Head of caudate nucleus (tissue), 42 donors: ENCODE results near the gene BOK.

Experiments used
- DNase-seq, 42 donors: peaks; one replicate each; pipeline versions ENCODE4 v3.0.0 to v3.0.0-alpha.2; 2020 to 2021; ENCODE audit warnings: mixed read lengths in 7 of 42
- intact Hi-C: fragments of 100-400 bp; cut with DNase I; formaldehyde crosslinking; loops from one replicate; pipeline ENCODE4 v1.15.0; 2022

BOK gene

DNA sequence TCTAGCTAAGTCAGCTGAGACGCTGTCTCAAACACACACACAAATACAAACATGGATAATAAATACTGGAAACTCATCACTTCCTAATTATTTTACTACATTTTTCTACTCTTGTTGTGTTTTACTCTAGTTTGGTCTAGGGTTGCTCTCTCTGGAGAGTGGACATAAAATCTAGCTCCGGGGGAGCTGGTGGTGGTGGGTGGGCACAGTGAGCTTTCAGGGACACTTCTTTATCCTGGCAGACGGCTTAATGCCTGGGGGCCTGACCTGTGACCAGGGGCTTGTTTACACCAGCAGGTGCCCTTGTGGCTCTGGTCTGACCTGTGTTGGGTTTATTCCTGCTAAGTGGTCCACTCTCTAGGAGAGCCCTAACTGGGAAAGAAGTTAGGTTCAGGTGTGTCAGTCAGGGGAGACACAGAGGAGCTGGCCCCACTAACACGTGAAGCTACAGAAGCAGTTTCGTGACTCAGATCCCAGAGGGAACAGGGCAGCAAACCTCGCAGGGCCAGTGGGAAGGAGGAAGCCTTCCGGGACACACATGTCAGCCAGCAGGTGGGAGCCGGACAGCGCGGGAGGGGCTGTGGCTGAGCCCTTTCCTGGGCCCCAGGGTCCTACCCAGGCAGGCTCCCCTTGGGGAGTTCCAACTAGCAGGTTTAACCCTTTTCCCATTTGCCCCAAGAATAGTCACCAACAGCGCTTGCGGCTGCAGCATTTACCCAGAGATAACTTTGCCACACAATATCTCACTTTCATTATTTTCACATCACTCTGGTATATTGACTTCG is 22.5 kb upstream of the BOK start:
- DNase-seq = no peak
- intact Hi-C loops = no loop called here

- no peak for DNase-seq
- intact Hi-C loops = no loop called here
These were observed 19.5 kb upstream of the BOK start for GRCh38 chr2:241538838-241539615.

DNA sequence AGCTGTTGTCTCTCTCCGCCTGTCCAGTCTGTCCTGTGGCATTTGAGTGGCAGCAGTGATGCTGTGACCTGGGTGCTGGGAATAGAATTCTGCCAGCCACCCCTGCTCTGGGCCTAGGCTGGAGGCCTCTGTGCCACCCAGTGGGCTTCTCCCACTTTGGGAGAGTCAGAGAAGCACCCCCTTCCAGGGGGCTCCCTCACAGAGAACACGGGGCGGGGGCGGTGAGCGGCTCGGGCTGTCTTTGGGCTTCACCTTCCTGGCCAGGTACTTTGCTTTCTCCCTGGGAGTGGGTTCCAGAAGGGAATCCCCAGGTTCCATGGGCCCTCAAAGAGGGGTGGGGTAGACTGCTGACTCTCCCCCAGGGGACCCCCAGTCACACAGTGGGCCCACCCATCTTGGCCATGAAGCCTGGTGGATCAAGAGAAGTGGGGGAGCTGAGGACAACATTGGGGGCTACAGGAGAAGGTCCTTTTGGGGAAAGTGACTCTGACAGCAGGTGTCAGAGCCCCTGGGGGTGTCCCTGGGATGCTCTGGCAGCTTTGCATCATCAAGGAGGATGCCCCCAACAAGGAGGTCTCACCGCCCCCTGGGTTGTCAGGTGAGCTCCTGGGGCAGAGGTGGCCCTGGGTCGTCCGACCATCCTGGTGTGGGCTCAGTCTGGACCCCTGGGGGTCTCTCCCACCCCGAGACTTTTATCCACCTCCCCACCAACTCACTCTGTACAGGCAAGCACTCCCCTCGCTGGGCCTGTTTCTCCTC is 18.8 kb upstream of the BOK start:
- intact Hi-C loops = no loop called here
- no peak for DNase-seq

- DNase-seq = no peak
These were observed 18.2 kb upstream of the BOK start for GRCh38 chr2:241540401-241540770.

DNA sequence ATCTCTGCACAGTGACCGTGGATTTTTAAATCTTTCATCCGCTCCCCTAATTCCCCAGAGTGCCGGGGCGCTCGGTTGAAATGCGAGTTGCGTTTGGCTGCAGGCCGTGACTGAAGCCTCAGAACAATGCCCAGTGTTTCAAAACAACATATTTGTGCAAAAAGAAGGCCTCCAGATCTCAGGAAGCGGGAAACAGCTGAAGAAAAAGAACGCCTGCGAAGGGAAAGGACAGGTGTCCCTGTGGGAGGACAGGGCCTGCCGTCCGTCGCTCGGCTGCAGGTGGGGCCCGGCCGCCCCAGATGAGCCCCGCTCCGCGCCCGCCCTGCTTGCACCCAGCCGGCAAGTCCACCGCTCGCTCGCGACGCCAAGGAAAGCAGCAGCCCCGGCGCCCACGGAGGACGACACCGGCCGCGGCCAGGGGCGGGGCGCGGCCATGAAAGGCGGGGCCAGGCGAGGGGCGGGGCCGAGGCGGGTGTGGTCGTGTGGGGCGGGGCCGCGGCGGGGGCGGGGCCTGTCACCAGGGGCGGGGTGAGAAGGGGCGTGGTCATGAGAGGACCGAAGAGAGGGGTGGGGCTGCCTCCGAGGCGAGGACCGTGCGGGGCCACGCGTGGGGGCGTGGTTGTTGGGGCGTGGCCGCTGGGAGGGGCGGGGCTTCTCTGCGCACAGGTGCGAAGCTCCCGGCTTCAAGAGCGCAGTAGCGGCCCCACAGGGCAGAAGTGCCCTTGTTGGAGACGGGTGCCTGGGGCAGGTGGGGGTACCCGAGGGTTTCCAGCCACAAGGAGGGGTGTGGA is 17.6 kb upstream of the BOK start:
- peak in 37 of 42 donors; percentile 33 to 87 (median 62) for DNase-seq
- intact Hi-C loops = no loop called here

More at GRCh38 chr2:241540401-241540770, 18.2 kb upstream of the BOK start:
- intact Hi-C loops = no loop called here

- intact Hi-C loops = no loop called here
- DNase-seq = no peak
These were observed 16.8 kb upstream of the BOK start for GRCh38 chr2:241541564-241542277.

DNA sequence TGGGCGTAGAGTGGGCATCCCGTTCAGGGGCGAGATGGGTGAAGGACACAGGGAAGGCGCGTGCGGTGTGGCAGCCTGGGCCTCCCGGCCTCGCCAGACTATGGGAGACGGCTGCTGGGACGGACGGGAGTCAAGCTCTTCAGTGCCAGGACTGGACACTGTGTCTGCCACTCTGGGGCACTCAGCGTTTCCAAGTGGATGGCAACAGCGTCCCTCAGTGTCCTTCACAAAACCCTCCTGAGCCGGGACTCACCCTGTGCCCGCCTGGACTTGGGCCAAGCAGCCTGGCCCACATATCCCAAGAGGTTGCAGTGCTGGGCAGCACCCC is 16.3 kb upstream of the BOK start:
- DNase-seq = peak in 13 of 42 donors; percentile 26 to 63 (median 35)
- intact Hi-C loops = no loop called here

DNA sequence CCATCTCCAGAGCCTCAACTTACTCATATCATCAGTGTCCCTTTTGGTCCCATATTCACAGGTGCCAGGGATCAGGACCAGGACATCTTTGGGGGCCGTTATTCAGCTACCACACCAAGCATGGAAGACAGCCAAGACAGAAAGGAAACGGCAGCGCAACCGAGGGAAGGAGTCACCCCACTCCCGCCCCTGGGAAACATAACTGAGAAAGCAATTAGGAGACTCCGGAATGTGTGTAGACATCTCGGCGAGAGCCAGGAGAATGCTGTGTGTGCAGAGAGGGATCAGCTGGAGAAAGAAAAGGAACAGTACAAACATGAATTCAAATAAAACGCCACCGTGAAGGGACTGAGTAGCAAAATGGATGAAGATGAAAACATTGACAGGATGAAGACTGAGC is 13.4 kb upstream of the BOK start:
- DNase-seq = no peak
- intact Hi-C loops = no loop called here

DNA sequence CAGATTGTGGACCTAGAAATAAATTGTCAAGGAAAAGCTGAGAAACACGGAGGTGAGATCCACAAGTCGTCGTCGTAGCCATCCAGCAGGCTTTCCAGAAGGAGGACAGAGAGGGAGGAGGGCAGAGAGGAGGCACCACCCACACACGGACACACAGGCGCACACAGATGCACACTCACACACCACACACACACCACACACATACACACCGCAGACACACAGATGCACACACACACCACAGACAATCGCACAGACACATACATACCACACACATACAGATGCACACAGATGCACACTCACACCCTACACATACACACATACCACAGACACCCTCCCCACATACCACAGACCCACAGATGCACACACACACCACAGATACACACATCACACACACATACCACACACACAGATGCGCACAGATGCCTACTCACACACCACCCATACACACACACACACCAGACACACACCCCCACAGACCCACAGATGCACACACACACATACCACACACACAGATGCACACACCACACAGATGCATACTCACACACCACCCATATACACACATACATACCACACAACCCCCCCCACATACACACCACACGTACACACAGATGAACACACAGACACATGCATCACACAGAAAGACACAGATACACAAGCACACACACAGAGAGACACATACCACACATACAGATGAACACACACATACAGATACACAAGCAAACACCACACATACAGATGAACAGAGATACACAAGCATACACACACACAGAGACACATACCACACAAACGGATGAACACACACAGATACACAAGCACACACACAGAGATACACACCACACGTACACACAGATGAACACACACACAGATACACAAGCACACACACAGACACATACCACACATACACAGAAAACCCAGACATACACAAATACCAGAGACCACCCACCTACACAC is 12.7 kb upstream of the BOK start:
- no peak for DNase-seq
- intact Hi-C loops = no loop called here

DNA sequence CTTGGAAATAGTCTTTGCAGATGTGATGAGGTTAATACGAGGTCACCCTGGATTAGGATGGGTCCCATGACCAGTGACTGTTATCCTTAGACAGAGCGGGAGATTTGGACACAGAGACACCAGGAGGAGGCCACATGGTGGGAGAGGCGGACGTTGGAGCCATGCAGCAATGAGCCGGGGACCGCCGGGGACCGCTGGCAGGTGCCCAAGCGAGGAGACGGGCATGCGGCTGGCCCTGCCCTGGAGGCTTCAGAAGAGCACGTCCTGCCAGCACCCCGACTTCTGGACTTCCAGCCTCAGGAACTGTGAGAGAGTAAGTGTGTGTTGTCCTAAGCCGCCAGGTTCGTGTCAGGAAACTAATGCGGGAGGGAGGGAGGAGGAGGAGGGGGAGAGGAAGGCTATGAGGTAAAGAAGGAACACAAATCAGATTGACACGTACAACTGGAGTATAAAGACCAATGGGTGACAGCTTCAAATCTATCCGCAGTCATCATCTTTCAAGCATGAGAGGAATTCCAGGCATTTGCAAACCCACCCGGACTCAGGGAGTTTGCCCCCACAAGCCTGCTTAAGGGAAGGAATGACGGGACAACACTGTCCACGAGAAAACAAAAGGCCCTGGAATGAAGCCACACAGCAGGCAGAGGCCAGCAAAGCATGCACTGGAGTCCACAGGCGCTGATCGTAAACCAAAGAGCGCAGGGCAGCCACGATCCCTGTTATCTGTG is 11.6 kb upstream of the BOK start:
- intact Hi-C loops = no loop called here
- DNase-seq = peak in 13 of 42 donors; percentile 40 to 74 (median 49)

GRCh38 chr2:241547781-241548450 is 10.6 kb upstream of the BOK start:
- intact Hi-C loops = no loop called here
- DNase-seq = no peak

GRCh38 chr2:241548451-241548835 is 10.1 kb upstream of the BOK start:
- intact Hi-C loops = no loop called here
- DNase-seq = no peak

DNA sequence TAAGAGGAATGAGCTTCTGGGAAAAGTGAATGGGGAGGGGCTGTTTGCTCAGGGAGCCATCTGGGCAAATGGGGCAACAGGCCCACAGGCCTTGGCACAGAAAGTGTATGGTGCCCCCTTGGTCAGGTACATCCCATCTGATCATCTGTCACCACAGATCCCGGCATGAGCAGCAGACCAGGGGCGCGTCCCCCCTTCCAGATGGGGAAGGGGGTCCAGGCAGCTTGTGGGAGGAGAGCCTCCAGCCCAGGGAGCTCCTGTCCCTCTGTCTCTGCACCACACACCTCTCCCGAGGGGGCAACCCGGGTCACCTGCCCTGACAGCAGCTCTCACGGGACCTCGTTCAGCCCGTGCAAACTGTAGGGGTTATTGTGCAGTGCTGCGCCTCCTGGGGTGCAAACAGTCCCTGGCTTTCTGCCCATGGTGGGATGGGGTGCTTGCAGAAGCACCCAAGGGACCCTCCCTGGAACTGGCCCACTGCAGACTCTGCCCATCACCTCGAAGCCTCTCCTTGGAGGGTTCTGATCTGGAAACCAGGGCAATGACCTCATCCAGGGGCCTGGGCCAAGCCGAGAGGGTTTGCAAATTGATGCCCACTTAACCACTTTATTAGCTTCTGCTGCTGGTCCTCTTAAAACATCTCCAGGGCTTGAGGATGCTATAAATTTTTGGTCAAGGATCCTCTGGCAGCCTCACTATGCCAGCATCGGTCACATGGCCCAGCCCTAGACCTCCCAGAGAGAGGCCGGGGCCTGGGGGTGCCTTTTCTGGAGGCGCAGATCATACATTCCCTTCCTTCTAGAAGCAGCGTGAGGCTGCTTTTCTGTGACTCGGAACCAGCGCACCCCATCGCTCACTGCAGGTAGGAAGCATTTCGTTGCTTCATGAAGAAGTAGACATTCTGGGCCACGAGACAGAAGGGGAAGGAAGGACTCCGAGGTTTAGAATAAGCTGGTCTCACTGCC is 7.6 kb upstream of the BOK start:
- DNase-seq = no peak
- intact Hi-C loops = no loop called here

GRCh38 chr2:241551599-241551997 is 6.9 kb upstream of the BOK start:
- intact Hi-C loops = no loop called here
- DNase-seq = no peak
